ENCODE results near the gene PDZD8. TPM values are rescaled to one million over a fixed set of nuclear protein-coding genes. Genes with fewer than 3 reads are reported as not detected.

Gene PDZD8, protein sequence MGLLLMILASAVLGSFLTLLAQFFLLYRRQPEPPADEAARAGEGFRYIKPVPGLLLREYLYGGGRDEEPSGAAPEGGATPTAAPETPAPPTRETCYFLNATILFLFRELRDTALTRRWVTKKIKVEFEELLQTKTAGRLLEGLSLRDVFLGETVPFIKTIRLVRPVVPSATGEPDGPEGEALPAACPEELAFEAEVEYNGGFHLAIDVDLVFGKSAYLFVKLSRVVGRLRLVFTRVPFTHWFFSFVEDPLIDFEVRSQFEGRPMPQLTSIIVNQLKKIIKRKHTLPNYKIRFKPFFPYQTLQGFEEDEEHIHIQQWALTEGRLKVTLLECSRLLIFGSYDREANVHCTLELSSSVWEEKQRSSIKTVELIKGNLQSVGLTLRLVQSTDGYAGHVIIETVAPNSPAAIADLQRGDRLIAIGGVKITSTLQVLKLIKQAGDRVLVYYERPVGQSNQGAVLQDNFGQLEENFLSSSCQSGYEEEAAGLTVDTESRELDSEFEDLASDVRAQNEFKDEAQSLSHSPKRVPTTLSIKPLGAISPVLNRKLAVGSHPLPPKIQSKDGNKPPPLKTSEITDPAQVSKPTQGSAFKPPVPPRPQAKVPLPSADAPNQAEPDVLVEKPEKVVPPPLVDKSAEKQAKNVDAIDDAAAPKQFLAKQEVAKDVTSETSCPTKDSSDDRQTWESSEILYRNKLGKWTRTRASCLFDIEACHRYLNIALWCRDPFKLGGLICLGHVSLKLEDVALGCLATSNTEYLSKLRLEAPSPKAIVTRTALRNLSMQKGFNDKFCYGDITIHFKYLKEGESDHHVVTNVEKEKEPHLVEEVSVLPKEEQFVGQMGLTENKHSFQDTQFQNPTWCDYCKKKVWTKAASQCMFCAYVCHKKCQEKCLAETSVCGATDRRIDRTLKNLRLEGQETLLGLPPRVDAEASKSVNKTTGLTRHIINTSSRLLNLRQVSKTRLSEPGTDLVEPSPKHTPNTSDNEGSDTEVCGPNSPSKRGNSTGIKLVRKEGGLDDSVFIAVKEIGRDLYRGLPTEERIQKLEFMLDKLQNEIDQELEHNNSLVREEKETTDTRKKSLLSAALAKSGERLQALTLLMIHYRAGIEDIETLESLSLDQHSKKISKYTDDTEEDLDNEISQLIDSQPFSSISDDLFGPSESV
- 27.0 TPM for total RNA-seq

DNA sequence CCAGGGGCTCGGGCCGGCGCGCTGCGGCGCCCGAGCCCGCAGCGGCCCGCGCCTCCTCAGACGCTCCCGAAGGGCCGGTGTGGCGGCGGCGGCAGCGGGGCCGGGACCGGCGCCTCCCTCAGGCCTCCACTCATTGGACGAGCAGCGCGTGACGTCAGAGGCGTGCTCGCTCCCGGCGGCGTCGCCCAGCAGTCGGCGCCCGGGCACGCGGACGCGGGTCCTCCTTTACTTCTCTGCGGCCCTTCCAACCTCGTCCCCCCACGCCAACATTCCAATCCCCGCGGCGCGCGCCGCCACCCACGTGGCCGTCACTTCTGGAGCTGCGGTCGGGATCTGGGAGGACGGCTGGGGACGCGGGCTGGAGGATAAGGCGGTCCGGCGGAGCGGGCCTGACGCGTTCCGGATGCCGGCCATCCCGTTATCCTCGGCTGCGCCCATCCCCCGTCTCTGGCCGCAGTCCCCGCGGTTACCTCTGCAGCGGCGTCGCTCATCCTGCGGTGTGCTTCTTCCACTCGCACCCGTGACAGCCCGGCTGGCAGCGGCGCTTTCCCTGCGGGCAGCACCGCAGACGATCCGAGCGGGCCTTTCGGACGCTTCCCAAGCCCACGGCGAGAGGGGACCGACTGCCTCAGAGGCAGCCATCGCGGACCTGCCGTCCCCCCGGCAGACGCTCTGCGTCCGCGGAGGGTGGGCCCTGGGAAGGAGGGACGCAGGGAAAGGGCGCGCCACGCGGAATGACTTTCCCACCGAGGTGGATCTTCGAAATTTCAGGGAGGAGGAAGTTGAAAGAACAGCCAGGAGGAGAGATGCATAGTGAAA lies at the start of gene PDZD8:
Gene PDZD8, minus strand, starts transcription at position 81 of the 819 bp plus-strand sequence. CDS start 213 bp downstream, outside the sequence.
- intact Hi-C loops (cut with DNase I): no loop called here
- Histone ChIP-seq H3K9me3 (no peaks in the 10 kb centered on the region), H3K27me3 (no peaks in the 10 kb centered on the region), H3K4me3 (peak within 1 kb of the TSS; percentile 84 to 85), H3K36me3 (no peaks in the 10 kb centered on the region), H3K4me1 (peaks cover 37% of the 10 kb centered on the region), H3K27ac (peak within 1 kb of the TSS; percentile 95)
- DNase-seq (ENCODE audit: extremely low spot score in 2 of 2): peak in 1 of 2 donors; percentile 91
- TF ChIP-seq, protein P1, sequence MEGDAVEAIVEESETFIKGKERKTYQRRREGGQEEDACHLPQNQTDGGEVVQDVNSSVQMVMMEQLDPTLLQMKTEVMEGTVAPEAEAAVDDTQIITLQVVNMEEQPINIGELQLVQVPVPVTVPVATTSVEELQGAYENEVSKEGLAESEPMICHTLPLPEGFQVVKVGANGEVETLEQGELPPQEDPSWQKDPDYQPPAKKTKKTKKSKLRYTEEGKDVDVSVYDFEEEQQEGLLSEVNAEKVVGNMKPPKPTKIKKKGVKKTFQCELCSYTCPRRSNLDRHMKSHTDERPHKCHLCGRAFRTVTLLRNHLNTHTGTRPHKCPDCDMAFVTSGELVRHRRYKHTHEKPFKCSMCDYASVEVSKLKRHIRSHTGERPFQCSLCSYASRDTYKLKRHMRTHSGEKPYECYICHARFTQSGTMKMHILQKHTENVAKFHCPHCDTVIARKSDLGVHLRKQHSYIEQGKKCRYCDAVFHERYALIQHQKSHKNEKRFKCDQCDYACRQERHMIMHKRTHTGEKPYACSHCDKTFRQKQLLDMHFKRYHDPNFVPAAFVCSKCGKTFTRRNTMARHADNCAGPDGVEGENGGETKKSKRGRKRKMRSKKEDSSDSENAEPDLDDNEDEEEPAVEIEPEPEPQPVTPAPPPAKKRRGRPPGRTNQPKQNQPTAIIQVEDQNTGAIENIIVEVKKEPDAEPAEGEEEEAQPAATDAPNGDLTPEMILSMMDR (IDR thresholded peaks at IDR 0.05): no peak
- TF ChIP-seq POLR2AphosphoS5 (IDR thresholded peaks at IDR 0.05; ENCODE audit: insufficient read depth in 1 of 2, low read depth in 1 of 2) (peak; percentile 50 to 94), POLR2A (IDR thresholded peaks at IDR 0.05) (peak in 1 of 2 donors; percentile 92)

DNA sequence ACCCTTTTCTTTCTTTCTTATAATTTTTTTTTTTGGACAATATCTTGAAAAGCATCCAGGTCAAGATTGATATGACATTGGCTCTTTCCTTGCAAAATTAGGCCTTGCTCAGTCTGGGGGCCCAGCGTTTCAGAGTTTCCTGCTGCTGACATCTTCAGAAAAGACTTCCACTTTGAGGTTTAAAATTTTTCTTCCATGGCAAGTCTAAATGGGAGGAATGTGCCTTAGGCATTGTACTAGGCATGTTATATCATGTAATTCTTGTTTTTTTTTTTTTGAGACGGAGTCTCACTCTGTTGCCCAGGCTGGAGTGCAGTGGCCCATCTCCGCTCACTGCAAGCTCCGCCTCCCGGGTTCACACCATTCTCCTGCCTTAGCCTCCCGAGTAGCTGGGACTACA lies 48.9 kb upstream of the PDZD8 start:
- intact Hi-C loops (cut with DNase I): no loop called here
- Histone ChIP-seq H3K4me3 (no peak overlapping the region), H3K27me3 (no peaks in the 10 kb centered on the region), H3K27ac (no peak overlapping the region), H3K9me3 (no peaks in the 10 kb centered on the region), H3K4me1 (no peaks in the 10 kb centered on the region), H3K36me3 (no peaks in the 10 kb centered on the region)
- no peak for DNase-seq (ENCODE audit: extremely low spot score in 2 of 2)
- TF ChIP-seq, protein P1 (IDR thresholded peaks at IDR 0.05): no peak
- TF ChIP-seq POLR2AphosphoS5 (IDR thresholded peaks at IDR 0.05; ENCODE audit: insufficient read depth in 1 of 2, low read depth in 1 of 2) (no peak), POLR2A (IDR thresholded peaks at IDR 0.05) (no peak)

DNA sequence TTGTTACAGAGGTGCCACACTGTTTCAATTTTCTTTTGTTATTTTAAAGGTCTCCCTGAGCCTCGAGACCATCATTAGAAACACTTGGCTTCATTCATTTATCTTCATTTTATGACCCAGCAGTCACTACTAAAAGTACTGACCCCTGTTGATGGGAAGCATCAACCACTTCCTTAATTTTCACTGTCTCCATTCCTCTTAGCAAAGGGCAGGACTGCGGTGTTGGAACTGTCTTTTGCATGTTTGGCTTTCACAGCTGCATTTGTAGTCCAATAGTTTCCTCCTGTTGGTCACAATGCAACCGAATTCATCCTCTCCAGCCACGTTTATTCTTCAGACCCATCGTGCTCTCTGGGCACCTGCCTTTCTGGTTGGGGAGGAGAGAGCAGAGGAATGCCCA lies 46.7 kb upstream of the PDZD8 start:
- H3K9me3 ChIP-seq: no peaks in the 10 kb centered on the region
- H3K27me3 ChIP-seq: no peaks in the 10 kb centered on the region
- TF ChIP-seq POLR2A (IDR thresholded peaks at IDR 0.05) (no peak), POLR2AphosphoS5 (IDR thresholded peaks at IDR 0.05; ENCODE audit: insufficient read depth in 1 of 2, low read depth in 1 of 2) (no peak)
- TF ChIP-seq, protein P1 (IDR thresholded peaks at IDR 0.05): no peak
- H3K4me1 ChIP-seq: no peaks in the 10 kb centered on the region
- no peaks in the 10 kb centered on the region for H3K36me3 ChIP-seq
- DNase-seq (ENCODE audit: extremely low spot score in 2 of 2): no peak
- intact Hi-C loops (cut with DNase I): no loop called here
- no peak overlapping the region for H3K4me3 ChIP-seq
- H3K27ac ChIP-seq: no peak overlapping the region

DNA sequence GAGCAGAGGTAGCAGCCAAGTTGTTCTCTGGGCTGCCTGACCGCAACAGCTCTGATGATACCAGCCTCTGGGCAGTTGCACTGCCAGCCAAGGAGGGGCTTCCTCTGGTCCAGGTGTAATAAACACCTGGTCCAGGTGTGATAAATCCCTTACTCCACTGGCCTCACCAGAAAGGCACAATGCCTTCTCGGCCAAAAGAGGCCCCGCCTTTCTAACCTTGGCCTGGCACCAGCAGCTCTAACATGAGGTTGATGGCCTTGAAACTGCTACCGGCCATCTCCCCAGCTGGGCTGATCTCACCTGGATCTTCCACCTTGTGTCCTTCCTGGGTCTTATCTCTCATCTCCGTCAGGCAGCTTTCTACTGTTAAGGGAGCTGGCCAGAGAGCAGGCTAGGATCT lies 45.5 kb upstream of the PDZD8 start:
- Histone ChIP-seq H3K4me1 (no peaks in the 10 kb centered on the region), H3K9me3 (no peaks in the 10 kb centered on the region), H3K36me3 (no peaks in the 10 kb centered on the region), H3K27ac (no peak overlapping the region), H3K27me3 (no peaks in the 10 kb centered on the region), H3K4me3 (no peak overlapping the region)
- intact Hi-C loops (cut with DNase I): no loop called here
- TF ChIP-seq POLR2AphosphoS5 (IDR thresholded peaks at IDR 0.05; ENCODE audit: insufficient read depth in 1 of 2, low read depth in 1 of 2): no peak
- TF ChIP-seq, protein P1 (IDR thresholded peaks at IDR 0.05): no peak
- TF ChIP-seq POLR2A (IDR thresholded peaks at IDR 0.05): no peak
- DNase-seq (ENCODE audit: extremely low spot score in 2 of 2): no peak
